OCI-LY3 (cell line): ENCODE results near the gene KRT26.

Experiments used
- H2AFZ ChIP-seq: fragments of 200-600, 300-600 bp; shearing (Covaris generic); 2 replicates; pipeline ENCODE4 v1.6.0; 2014; ENCODE audit warnings: antibody characterized with exemption, low read depth, low read length
- H3K27ac ChIP-seq: fragments of 200-600, 300-600 bp; sonication (generic); 2 replicates; pipeline ENCODE4 v1.5.1; 2014; ENCODE audit warnings: mild to moderate bottlenecking, low read length, moderate library complexity, mixed read lengths
- H3K27me3 ChIP-seq: fragments of 200-600, 300-600 bp; sonication (generic); 2 replicates; pipeline ENCODE4 v1.6.1; 2014; ENCODE audit warnings: low read depth, low read length, mixed read lengths
- H3K36me3 ChIP-seq: fragments of 200-600, 300-600 bp; sonication (generic); replicated peaks from 2 replicates; pipeline ENCODE3; 2014; ENCODE audit warnings: low read depth, low read length, mixed read lengths
- H3K4me1 ChIP-seq: fragments of 300-600, 200-600 bp; sonication (generic); 2 replicates; pipeline ENCODE4 v1.6.1; 2014; ENCODE audit warnings: low read length, mixed read lengths
- H3K4me2 ChIP-seq: fragments of 200-600, 300-600 bp; sonication (generic); 2 replicates; pipeline ENCODE4 v1.6.1; 2014; ENCODE audit warnings: low read length, mixed read lengths
- H3K4me3 ChIP-seq: fragments of 300-600, 200-600 bp; sonication (generic); 2 replicates; pipeline ENCODE4 v1.5.1; 2014; ENCODE audit warnings: antibody characterized with exemption, mild to moderate bottlenecking, low read length, moderate library complexity
- H3K79me2 ChIP-seq: fragments of 300-600, 200-600 bp; shearing (Covaris generic); 2 replicates; pipeline ENCODE4 v1.6.1; 2014; ENCODE audit warnings: mild to moderate bottlenecking, low read length, mixed read lengths
- H3K9ac ChIP-seq: fragments of 300-600, 200-600 bp; shearing (Covaris generic); 2 replicates; pipeline ENCODE4 v1.6.0; 2014; ENCODE audit warnings: mild to moderate bottlenecking, low read length, moderate library complexity
- H3K9me3 ChIP-seq: fragments of 200-600, 300-600 bp; shearing (Covaris generic); 2 replicates; pipeline ENCODE4 v1.6.1; 2014; ENCODE audit warnings: low read length, mixed read lengths; ENCODE audit not compliant: insufficient read depth
- H4K20me1 ChIP-seq: fragments of 200-600, 300-600 bp; sonication (generic); 2 replicates; pipeline ENCODE4 v1.6.1; 2016; ENCODE audit warnings: low read length, mixed read lengths; ENCODE audit not compliant: insufficient read depth
- CTCF ChIP-seq: fragments of 200-600, 300-600 bp; sonication (generic); IDR thresholded peaks from 2 replicates; pipeline ENCODE4 v1.5.1; 2014; ENCODE audit warnings: antibody characterized with exemption, low read length, low read depth
- EZH2phosphoT487 ChIP-seq: fragments of 200-600 bp; shearing (Covaris generic); IDR thresholded peaks from 2 replicates; pipeline ENCODE4 v1.6.1; 2018; ENCODE audit warnings: antibody characterized with exemption, mixed run types, low read depth

KRT26 gene

GRCh38 chr17:40800381-40800780 lies 28.4 kb upstream of the KRT26 start:
- no peak for TF ChIP-seq CTCF
- TF ChIP-seq EZH2phosphoT487 = no peak
- Histone ChIP-seq H3K4me3 (no peak overlapping the region), H3K27me3 (peaks cover 25% of the 10 kb centered on the region; the same call in 1 of the 2 replicates), H3K36me3 (no peaks in the 10 kb centered on the region), H3K9ac (no peak overlapping the region), H4K20me1 (no peaks in the 10 kb centered on the region), H3K79me2 (no peaks in the 10 kb centered on the region), H3K4me2 (no peak overlapping the region), H3K4me1 (peaks cover 25% of the 10 kb centered on the region), H3K9me3 (no peaks in the 10 kb centered on the region), H2AFZ (no peak overlapping the region), H3K27ac (no peak overlapping the region)

GRCh38 chr17:40799859-40800258 lies 27.9 kb upstream of the KRT26 start, which contains the start of gene KRT28:
Gene KRT28 (minus strand): TSS chr17:40799959. CDS start chr17:40799893, 66 bp downstream.
- Histone ChIP-seq H3K79me2 (no peaks in the 10 kb centered on the region), H3K9me3 (no peaks in the 10 kb centered on the region), H3K27me3 (peaks cover 20% of the 10 kb centered on the region; the same call in 1 of the 2 replicates), H3K36me3 (no peaks in the 10 kb centered on the region), H4K20me1 (no peaks in the 10 kb centered on the region), H3K9ac (no peak within 1 kb of the TSS), H3K4me3 (no peak within 1 kb of the TSS), H2AFZ (no peak within 1 kb of the TSS), H3K4me1 (peaks cover 30% of the 10 kb centered on the region), H3K4me2 (no peak within 1 kb of the TSS), H3K27ac (no peak within 1 kb of the TSS)
- no peak for TF ChIP-seq CTCF
- no peak for TF ChIP-seq EZH2phosphoT487

GRCh38 chr17:40796846-40797245 lies 24.8 kb upstream of the KRT26 start:
- no peak for TF ChIP-seq CTCF
- no peak for TF ChIP-seq EZH2phosphoT487
- Histone ChIP-seq H3K4me3 (no peak overlapping the region), H2AFZ (no peak overlapping the region), H3K36me3 (no peaks in the 10 kb centered on the region), H4K20me1 (no peaks in the 10 kb centered on the region), H3K4me2 (no peak overlapping the region), H3K4me1 (peaks cover 40% of the 10 kb centered on the region), H3K27me3 (peaks cover 17% of the 10 kb centered on the region; the same call in 1 of the 2 replicates), H3K9me3 (no peaks in the 10 kb centered on the region), H3K79me2 (no peaks in the 10 kb centered on the region), H3K27ac (no peak overlapping the region), H3K9ac (no peak overlapping the region)

GRCh38 chr17:40795019-40795667 lies 23.1 kb upstream of the KRT26 start:
- H3K4me3 ChIP-seq = no peak overlapping the region
- peak overlapping the region; percentile 73; the same call in 1 of the 2 replicates for H2AFZ ChIP-seq
- no peaks in the 10 kb centered on the region for H3K36me3 ChIP-seq
- H3K27ac ChIP-seq = no peak overlapping the region; the same call in 1 of the 2 replicates
- peaks cover 35% of the 10 kb centered on the region for H3K4me1 ChIP-seq
- peak overlapping the region; percentile 38 for H3K4me2 ChIP-seq
- TF ChIP-seq EZH2phosphoT487 = no peak
- no peak for TF ChIP-seq CTCF
- H3K9ac ChIP-seq = no peak overlapping the region
- peaks cover 4% of the 10 kb centered on the region; the same call in 1 of the 2 replicates for H3K27me3 ChIP-seq
- H3K9me3 ChIP-seq = no peaks in the 10 kb centered on the region
- H3K79me2 ChIP-seq = no peaks in the 10 kb centered on the region
- H4K20me1 ChIP-seq = no peaks in the 10 kb centered on the region
